ENCODE results near the gene NEK8.
A peak's percentile ranks its signal among the peaks of the same experiment; 100 is the strongest.
"Not testable (repeated sequence)": the region's sequence is repeated elsewhere in the genome, so short reads cannot be mapped to it uniquely, and the experiment has no call there.

The NEK8 gene

DNA sequence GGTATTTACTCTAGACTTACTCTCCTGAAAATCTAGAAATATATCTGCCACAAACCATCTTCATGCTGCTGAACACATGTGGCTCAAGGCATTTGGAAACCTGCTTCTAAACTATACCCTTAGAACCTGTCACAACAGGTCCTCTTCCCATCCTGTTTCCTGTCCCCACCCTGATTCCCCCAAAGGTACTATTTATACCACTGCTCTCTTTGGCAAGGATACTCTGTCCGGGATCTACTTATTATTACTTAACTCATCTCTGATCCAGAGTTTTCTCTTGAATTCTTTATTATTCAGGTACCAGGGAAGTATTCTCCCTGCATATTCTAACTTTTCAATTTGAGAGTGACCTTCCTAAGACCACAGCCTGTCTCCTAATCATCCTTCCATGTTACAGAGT is 48.6 kb downstream of the NEK8 start:
- no peak for TF ChIP-seq CTCF (conservative IDR thresholded peaks at IDR 0.05; ENCODE audit: low read depth)
- ChIA-PET POLR2A (ENCODE audit: low non-redundant PET) (no interaction called here), CTCF (no interaction called here)
- peak; percentile 61 for DNase-seq (ENCODE audit: low spot score)
- no peak overlapping the region; the same call in 1 of the 2 replicates for H3K27ac ChIP-seq

DNA sequence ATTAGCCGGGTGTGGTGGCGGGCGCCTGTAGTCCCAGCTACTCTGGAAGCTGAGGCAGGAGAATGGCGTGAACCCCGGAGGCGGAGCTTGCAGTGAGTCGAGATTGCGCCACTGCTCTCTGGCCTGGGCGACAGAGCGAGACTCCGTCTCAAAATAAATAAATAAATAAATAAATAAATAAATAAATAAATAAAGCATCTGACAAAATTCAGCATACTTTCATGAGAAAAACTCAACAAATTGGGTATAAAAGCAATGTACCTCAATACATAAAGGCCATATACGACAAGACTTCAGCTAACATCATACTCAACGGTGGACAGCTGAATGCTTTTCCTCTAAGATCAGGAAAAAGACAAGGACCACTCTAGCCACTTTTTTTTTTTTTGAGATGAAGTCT is 51.0 kb downstream of the NEK8 start:
- H3K27ac ChIP-seq = peak overlapping the region; percentile 47; the same call in 1 of the 2 replicates
- POLR2A ChIA-PET (ENCODE audit: low non-redundant PET); CTCF ChIA-PET; DNase-seq (ENCODE audit: low spot score): not testable (repeated sequence)

- DNase-seq (ENCODE audit: low spot score) = no peak
- ChIA-PET CTCF (interaction anchor here (2.0 kb wide), 1 partner anchor 19 kb away, joined by 9 read pairs; no protein-coding TSS in a partner anchor), POLR2A (ENCODE audit: low non-redundant PET) (interaction anchor here (0.6 kb wide), 3 partner anchors 15 to 458 kb away, joined by 4 to 6 read pairs (median 5); no protein-coding TSS in a partner anchor)
- TF ChIP-seq CTCF (conservative IDR thresholded peaks at IDR 0.05; ENCODE audit: low read depth) = no peak
- H3K27ac ChIP-seq = peak overlapping the region; percentile 40
Measured at GRCh38 chr17:28783161-28783560, 54.6 kb downstream of the NEK8 start.

DNA sequence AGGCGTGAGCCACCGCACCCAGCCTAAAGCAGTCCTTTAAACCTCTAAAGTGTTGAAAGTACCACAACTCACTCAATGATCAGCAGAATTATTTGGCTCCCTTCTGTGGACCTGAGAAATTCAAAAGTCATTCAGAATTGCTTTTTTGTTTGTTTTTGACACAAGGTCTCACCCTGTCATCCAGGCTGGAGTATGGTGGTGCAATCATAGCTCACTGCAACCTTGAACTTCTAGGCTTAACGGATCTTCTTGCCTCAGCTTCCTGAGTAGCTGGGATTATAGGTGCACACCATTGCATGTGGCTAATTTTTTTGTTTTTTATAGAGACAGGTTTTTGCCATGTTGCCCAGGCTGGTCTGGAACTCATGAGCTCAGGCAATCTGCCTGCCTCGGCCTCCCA is 59.5 kb downstream of the NEK8 start:
- POLR2A ChIA-PET (ENCODE audit: low non-redundant PET) = no interaction called here
- CTCF ChIA-PET = interaction anchor here (0.6 to 1.1 kb wide), 2 partner anchors 25 to 152 kb away, joined by 3 to 5 read pairs; no protein-coding TSS in a partner anchor
- H3K27ac ChIP-seq = no peak overlapping the region; the same call in 1 of the 2 replicates
- DNase-seq (ENCODE audit: low spot score) = no peak
- no peak for TF ChIP-seq CTCF (conservative IDR thresholded peaks at IDR 0.05; ENCODE audit: low read depth)
